Measurements from ENCODE around the gene NRL. TPM values are rescaled to one million over a fixed set of nuclear protein-coding genes. Genes with fewer than 3 reads are reported as not detected.

The NRL gene
- total RNA-seq, 1 experiment from 2014 or later: 0.87 TPM

Other genes starting within 250 kb of the NRL start
- 13.9 and 18.9 TPM in 2 replicates for gene DHRS4, start 161.2 kb downstream of the NRL start, total RNA-seq (2014; rRNA removed; shearing (Covaris generic))
- gene DHRS4L2, start 126.0 kb downstream of the NRL start, total RNA-seq (2014; rRNA removed; shearing (Covaris generic)): 8.0 and 12.2 TPM in 2 replicates
- gene CARMIL3, start 62.9 kb downstream of the NRL start, total RNA-seq (2014; rRNA removed; shearing (Covaris generic)): 2.3 and 6.5 TPM in 2 replicates
- 0.04 TPM in 1 of 2 replicates, not detected in the other for gene CPNE6, start 43.4 kb downstream of the NRL start, total RNA-seq (2014; rRNA removed; shearing (Covaris generic))
- gene PCK2, start 20.6 kb downstream of the NRL start, total RNA-seq (2014; rRNA removed; shearing (Covaris generic)): 73.7 and 80.1 TPM in 2 replicates
- 70.4 and 90.1 TPM in 2 replicates for gene DCAF11, start 172 bp downstream of the NRL start, total RNA-seq (2014; rRNA removed; shearing (Covaris generic))
- not detected in 2 replicates for gene FITM1, start 15.7 kb upstream of the NRL start, total RNA-seq (2014; rRNA removed; shearing (Covaris generic))
- 46.9 and 49.3 TPM in 2 replicates for gene PSME1, start 21.2 kb upstream of the NRL start, total RNA-seq (2014; rRNA removed; shearing (Covaris generic))
- gene EMC9, start 26.6 kb upstream of the NRL start, total RNA-seq (2014; rRNA removed; shearing (Covaris generic)): 25.7 and 35.9 TPM in 2 replicates
- gene PSME2, start 31.7 kb upstream of the NRL start, total RNA-seq (2014; rRNA removed; shearing (Covaris generic)): 129 and 134 TPM in 2 replicates
- gene RNF31, start 32.5 kb upstream of the NRL start, total RNA-seq (2014; rRNA removed; shearing (Covaris generic)): 67.7 and 75.0 TPM in 2 replicates
- 8.1 and 11.2 TPM in 2 replicates for gene IRF9, start 46.3 kb upstream of the NRL start, total RNA-seq (2014; rRNA removed; shearing (Covaris generic))
- gene REC8, start 57.1 kb upstream of the NRL start, total RNA-seq (2014; rRNA removed; shearing (Covaris generic)): 5.6 and 5.9 TPM in 2 replicates
- gene IPO4, start 73.9 kb upstream of the NRL start, total RNA-seq (2014; rRNA removed; shearing (Covaris generic)): 139 and 149 TPM in 2 replicates
- gene TM9SF1, start 80.5 kb upstream of the NRL start, total RNA-seq (2014; rRNA removed; shearing (Covaris generic)): 27.4 and 35.2 TPM in 2 replicates
- gene TSSK4, start 90.7 kb upstream of the NRL start, total RNA-seq (2014; rRNA removed; shearing (Covaris generic)): not detected in 2 replicates
- gene CHMP4A, start 98.5 kb upstream of the NRL start, total RNA-seq (2014; rRNA removed; shearing (Covaris generic)): 17.6 and 20.8 TPM in 2 replicates
- 18.6 and 23.6 TPM in 2 replicates for gene MDP1, start 101.1 kb upstream of the NRL start, total RNA-seq (2014; rRNA removed; shearing (Covaris generic))
- 195 and 203 TPM in 2 replicates for gene NEDD8, start 117.4 kb upstream of the NRL start, total RNA-seq (2014; rRNA removed; shearing (Covaris generic))
- 81.6 and 104 TPM in 2 replicates for gene GMPR2, start 118.0 kb upstream of the NRL start, total RNA-seq (2014; rRNA removed; shearing (Covaris generic))
- 46.9 and 52.2 TPM in 2 replicates for gene TINF2, start 127.7 kb upstream of the NRL start, total RNA-seq (2014; rRNA removed; shearing (Covaris generic))
- gene TGM1, start 148.2 kb upstream of the NRL start, total RNA-seq (2014; rRNA removed; shearing (Covaris generic)): 0.21 and 3.1 TPM in 2 replicates
- gene RABGGTA, start 156.6 kb upstream of the NRL start, total RNA-seq (2014; rRNA removed; shearing (Covaris generic)): 22.8 and 25.9 TPM in 2 replicates
- gene DHRS1, start 184.8 kb upstream of the NRL start, total RNA-seq (2014; rRNA removed; shearing (Covaris generic)): 13.5 and 18.8 TPM in 2 replicates
- gene NOP9, start 184.9 kb upstream of the NRL start, total RNA-seq (2014; rRNA removed; shearing (Covaris generic)): 27.2 and 32.4 TPM in 2 replicates
- 0.48 TPM in 1 of 2 replicates, not detected in the other for gene CIDEB, start 193.0 kb upstream of the NRL start, total RNA-seq (2014; rRNA removed; shearing (Covaris generic))
- gene LTB4R2, start 195.2 kb upstream of the NRL start, total RNA-seq (2014; rRNA removed; shearing (Covaris generic)): 4.8 and 7.8 TPM in 2 replicates
- gene LTB4R, start 196.6 kb upstream of the NRL start, total RNA-seq (2014; rRNA removed; shearing (Covaris generic)): 4.2 and 5.0 TPM in 2 replicates
- 0.17 TPM in 1 of 2 replicates, not detected in the other for gene ADCY4, start 220.1 kb upstream of the NRL start, total RNA-seq (2014; rRNA removed; shearing (Covaris generic))
- gene RIPK3, start 225.0 kb upstream of the NRL start, total RNA-seq (2014; rRNA removed; shearing (Covaris generic)): not detected in 2 replicates

All from H7 (cell line).